GM10266 (cell line): ENCODE measurements around the gene NAT8L.

Experiments used
- DNase-seq: peaks from one replicate; pipeline ENCODE4 v3.0.0; 2012; ENCODE audit errors: extremely low spot score
- TF ChIP-seq, protein P1 (sequence below): IDR thresholded peaks from 2 replicates; pipeline ENCODE4 v1.5.1; 2012; ENCODE audit warnings: mild to moderate bottlenecking, low read depth; ENCODE audit not compliant: control insufficient read depth, insufficient read depth; ENCODE audit errors: missing control alignments

Gene NAT8L

DNA sequence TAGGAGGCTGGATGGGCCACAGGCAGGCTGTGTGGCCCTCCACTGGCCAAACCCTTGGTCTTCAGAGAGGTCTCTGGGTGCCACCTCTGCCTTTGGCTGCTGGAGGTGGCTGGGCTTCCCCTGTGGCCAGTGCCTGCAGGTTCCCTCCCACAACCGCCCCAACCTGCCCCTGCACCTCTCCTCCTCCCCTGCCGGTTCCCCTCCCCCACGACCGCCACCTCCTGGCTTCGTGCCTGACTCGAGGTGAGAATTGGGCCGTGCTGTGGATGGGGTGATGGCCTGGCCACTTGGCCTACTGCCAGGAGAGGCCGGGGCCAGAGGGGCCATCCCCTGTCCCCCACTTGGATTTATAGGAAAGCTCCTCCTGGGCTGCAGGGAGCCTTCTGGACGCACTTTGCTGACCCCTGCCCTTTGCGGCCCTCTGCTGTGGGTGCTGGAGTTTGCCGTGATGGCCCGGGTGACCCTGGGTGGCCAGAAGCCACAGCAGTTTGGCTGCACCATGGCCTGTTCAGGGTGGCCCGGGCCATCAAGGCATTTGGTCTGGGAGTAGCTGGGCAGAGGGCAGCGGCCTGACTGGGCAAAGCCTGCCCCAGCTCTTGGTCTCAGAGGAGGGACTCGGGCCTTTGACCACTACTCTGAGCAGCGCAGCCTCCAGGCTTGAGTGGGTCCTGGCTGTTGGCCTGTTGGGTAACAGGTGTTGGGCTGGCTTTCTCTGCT lies 3.8 kb downstream of the NAT8L start:
- no peak for DNase-seq
- TF ChIP-seq, protein P1, sequence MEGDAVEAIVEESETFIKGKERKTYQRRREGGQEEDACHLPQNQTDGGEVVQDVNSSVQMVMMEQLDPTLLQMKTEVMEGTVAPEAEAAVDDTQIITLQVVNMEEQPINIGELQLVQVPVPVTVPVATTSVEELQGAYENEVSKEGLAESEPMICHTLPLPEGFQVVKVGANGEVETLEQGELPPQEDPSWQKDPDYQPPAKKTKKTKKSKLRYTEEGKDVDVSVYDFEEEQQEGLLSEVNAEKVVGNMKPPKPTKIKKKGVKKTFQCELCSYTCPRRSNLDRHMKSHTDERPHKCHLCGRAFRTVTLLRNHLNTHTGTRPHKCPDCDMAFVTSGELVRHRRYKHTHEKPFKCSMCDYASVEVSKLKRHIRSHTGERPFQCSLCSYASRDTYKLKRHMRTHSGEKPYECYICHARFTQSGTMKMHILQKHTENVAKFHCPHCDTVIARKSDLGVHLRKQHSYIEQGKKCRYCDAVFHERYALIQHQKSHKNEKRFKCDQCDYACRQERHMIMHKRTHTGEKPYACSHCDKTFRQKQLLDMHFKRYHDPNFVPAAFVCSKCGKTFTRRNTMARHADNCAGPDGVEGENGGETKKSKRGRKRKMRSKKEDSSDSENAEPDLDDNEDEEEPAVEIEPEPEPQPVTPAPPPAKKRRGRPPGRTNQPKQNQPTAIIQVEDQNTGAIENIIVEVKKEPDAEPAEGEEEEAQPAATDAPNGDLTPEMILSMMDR, result no peak

DNA sequence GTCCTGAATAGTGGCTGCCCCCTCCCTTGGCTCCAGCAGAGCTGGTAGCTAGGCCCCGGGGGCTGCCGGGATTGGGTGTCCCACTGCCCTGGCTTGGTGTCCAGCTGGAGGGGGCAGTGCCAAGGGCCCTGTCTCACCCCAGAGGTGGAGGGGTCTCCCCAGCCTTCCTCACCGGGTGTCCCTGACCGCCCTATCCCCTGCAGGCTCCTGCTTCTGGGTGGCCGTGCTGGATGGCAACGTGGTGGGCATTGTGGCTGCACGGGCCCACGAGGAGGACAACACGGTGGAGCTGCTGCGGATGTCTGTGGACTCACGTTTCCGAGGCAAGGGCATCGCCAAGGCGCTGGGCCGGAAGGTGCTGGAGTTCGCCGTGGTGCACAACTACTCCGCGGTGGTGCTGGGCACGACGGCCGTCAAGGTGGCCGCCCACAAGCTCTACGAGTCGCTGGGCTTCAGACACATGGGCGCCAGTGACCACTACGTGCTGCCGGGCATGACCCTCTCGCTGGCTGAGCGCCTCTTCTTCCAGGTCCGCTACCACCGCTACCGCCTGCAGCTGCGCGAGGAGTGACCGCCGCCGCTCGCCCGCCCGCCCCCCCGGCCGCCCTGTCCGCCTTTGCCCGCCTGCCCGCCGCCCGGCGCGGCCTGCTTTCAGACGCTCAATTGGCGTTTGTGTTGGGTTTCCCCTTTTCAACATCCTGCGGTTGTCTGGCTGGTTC lies 4.6 kb downstream of the NAT8L start:
- TF ChIP-seq, protein P1, result no peak
- no peak for DNase-seq

DNA sequence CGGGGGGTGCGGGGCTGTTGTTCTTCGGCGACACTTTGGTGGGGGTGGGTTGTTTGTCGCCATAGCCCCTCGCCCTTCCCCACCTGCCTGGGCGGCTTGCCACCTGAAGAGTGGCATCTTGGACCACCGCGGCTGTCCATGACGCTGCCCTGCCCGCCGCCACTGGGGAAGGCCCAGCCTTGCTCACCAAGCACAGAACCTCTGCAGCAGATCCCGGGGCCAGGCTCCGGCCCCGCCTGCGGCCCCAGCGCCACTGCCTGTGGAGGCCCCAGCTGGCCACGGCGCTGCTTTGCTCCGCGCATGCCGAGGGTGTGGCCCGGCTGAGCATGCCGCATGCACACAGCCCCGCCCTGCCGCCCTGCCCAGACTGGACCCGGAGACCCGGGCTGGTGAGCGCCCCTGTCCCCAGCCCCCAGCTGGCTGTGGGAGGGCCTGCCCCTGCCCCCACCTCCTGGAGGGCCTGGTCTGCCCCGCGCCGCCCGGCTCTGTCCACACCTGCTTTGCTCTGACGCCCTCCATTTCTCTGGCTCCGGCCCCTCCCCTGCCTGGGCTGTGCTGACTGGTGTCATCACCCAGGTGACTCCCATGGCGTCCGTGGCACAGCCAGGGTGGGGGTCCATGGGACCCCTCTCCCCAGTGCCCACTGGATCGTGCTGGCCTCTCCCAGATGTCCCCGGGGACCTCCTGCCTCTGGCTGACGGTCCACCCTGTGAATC lies 5.3 kb downstream of the NAT8L start:
- no peak for DNase-seq
- TF ChIP-seq, protein P1, result no peak

DNA sequence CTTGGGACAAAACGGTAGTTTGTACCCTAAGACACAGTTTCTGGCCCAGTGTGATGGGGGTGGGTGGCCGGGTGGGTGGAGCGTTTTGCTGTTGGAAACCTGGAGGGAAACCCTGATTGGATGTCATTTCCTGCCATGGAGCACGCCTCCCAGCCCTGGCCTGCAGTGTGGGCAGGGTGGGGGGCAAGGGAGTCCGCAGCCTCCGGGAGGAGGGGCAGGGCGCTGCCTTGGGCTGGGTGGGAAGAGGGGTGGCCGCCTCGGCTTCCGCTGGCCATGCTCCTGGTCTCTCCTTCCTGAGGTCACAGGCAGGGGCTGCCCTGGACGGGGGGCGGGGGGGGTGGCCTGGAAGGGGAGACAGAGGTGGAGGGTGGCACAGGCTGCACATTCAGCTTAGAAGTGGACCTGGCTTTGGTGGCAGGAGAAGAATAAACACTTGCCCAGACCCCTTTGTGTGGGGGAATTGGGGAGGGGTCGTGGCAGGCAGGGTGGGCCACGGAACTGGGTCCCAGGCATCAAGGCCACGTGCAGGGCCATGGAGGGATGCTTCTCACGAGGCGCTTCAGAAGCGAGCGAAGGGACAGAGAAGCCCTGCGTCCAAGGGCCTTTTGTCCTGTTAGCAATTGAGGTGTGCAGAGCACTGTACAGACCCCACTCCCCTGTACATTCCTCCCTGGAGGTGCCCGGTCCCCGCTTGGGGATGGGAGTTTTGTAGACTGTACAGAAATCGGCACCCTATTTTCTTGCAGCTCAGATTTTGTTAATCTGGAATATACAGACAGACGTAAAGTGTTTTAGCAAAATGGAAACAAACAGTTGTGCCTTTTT lies 6.2 kb downstream of the NAT8L start:
- no peak for DNase-seq
- TF ChIP-seq, protein P1, result no peak

DNA sequence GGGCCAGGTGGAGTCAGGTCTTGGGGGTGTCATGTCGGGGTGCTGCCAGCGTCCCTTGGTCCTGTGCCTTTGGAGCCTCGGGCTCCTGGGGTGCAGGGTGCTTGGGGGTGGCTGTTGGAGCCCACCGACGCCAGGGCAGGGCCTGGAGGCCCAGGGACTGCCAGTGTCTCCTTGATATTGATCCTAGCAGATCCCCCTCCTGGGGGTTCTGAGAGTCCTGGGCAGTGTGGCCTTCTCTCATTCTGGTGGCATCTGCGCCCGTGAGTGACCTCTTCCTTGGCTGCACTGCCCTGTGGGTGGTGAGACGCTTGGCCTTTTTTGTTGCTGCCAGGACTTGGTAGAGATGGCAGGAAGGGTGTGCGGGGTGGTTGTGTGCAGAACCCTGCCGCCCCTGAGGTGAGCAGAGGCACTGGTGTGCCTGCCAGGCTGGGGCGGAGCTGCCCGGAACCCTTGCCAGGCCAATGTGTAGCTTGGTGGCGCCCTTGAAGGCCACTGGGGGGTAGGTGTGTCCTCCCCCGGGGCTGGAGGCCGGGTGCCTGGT lies 7.0 kb downstream of the NAT8L start:
- TF ChIP-seq, protein P1, result no peak
- no peak for DNase-seq

DNA sequence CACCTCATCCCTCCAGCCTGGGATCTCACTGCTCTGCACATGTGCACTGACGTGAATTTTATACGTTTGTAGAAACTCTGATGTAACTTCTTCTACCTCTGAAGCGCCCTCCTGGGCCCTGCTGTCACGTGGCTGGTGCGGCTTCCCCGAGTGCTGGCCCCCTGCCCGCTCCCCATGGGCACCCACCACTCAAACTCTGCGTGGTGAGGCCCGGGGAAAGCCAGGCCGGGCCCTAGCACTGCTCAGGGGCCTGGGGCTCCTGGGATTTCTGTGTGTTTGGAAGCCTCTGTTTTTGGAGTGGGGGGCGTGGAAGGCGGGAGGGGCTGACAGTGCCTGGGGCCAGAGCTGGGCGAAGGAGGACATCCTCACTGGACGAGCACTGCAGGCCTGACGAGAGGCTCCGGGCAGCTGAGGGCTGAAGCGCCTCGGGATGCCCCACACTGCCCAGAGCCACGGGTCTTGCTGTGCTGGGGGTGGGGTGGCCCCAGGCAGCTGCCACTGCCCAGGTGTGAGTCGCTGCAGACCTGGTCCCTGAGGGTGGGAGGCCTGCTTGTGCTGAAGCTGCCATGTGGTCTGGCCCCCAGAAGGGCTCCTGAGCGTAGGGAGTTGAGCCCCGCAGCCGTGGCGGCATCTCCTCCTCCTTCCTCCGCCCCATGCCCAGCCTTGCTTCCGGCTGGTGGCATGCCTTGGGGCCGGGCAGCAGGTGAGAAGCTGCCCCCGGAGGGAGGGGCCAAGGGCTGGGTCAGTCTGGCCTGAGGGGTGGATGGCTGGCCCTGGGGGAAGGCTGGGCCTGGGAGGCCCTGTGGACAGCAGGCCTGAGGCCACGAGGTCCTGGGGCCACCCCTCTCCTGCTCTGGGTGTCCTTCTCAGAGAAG lies 7.7 kb downstream of the NAT8L start:
- TF ChIP-seq, protein P1, result no peak
- DNase-seq, result no peak
